GM10248 (cell line): ENCODE measurements around the gene BIRC3.
"Not testable (repeated sequence)": the region's sequence is repeated elsewhere in the genome, so short reads cannot be mapped to it uniquely, and the experiment has no call there.

Source experiments
- CTCF ChIA-PET: fragments of 300-600 bp; sonication (Branson Sonifier 250); formaldehyde crosslinking; extraction: SDS; loops from one replicate; lab custom pipeline; 2021; ENCODE audit warnings: antibody characterized with exemption; lab: Yijun Ruan, JAX
- POLR2A ChIA-PET: fragments of 350-650 bp; sonication (Branson Sonifier 250); formaldehyde crosslinking; extraction: SDS; loops from one replicate; lab custom pipeline; 2020; ENCODE audit warnings: antibody characterized with exemption; lab: Yijun Ruan, JAX
- DNase-seq: peaks from one replicate; pipeline ENCODE4 v3.0.0; 2012; ENCODE audit errors: extremely low spot score
- TF ChIP-seq, protein P1 (sequence below): IDR thresholded peaks from 2 replicates; pipeline ENCODE4 v1.5.1; 2012; ENCODE audit warnings: mild to moderate bottlenecking, low read depth; ENCODE audit errors: extremely low read depth, missing control alignments, control extremely low read depth

BIRC3 gene

DNA sequence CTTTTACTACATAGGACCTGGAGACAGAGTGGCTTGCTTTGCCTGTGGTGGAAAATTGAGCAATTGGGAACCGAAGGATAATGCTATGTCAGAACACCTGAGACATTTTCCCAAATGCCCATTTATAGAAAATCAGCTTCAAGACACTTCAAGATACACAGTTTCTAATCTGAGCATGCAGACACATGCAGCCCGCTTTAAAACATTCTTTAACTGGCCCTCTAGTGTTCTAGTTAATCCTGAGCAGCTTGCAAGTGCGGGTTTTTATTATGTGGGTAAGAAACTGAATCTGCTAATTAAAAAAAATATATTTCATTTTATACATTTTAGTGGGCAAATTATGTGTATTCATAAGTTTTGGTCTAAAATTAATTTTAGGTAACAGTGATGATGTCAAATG is 7.8 kb downstream of the BIRC3 start:
- TF ChIP-seq, protein P1, sequence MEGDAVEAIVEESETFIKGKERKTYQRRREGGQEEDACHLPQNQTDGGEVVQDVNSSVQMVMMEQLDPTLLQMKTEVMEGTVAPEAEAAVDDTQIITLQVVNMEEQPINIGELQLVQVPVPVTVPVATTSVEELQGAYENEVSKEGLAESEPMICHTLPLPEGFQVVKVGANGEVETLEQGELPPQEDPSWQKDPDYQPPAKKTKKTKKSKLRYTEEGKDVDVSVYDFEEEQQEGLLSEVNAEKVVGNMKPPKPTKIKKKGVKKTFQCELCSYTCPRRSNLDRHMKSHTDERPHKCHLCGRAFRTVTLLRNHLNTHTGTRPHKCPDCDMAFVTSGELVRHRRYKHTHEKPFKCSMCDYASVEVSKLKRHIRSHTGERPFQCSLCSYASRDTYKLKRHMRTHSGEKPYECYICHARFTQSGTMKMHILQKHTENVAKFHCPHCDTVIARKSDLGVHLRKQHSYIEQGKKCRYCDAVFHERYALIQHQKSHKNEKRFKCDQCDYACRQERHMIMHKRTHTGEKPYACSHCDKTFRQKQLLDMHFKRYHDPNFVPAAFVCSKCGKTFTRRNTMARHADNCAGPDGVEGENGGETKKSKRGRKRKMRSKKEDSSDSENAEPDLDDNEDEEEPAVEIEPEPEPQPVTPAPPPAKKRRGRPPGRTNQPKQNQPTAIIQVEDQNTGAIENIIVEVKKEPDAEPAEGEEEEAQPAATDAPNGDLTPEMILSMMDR, result no peak
- POLR2A ChIA-PET, result no interaction called here
- CTCF ChIA-PET, result interaction anchor here (0.6 to 1.4 kb wide), 2 partner anchors 18 to 31 kb away, joined by 4 to 5 read pairs; no protein-coding TSS in a partner anchor
- no peak for DNase-seq

DNA sequence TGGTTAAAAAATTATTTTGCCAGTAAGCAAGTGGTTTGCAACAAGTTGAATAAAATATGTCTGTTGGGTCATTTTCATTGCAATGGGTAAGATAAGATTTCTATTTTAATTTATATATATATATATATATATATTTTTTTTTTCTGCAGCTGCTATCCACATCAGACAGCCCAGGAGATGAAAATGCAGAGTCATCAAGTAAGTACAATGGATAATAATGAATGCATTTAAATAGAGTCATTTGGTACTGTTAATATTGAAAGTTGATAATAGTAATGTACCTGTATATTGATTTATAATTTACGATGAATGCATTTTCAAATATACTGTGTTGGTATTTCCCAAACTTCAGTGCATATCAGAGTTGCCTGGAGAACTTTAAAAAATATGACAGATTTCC is 11.5 kb downstream of the BIRC3 start:
- TF ChIP-seq, protein P1, result no peak
- DNase-seq, result no peak
- POLR2A ChIA-PET, result no interaction called here
- CTCF ChIA-PET, result interaction anchor here (1.8 kb wide), 1 partner anchor 62 kb away, joined by 4 read pairs; no protein-coding TSS in a partner anchor

DNA sequence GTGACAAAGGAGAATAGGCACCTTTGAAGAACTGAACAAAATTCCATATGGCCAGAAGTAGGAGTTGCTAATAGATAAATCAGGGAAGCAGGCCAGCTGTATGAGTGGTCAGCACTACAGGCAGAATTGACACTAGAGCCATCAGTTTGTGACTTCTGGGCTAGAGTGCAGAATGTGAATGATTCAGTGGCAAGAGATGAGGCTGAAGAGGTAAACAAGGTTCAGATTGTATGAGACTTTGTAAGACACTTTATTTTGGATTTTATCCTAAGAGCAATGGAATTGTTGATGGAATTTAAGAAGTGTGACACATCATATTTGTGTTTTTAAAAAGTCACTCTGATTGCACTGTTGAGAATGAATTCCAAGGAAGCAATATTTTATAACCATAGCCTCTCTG is 12.9 kb downstream of the BIRC3 start:
- ChIA-PET CTCF (interaction anchor here (1.2 to 1.8 kb wide), 3 partner anchors 11 to 60 kb away, joined by 3 to 4 read pairs (median 3); no protein-coding TSS in a partner anchor), POLR2A (no interaction called here)
- TF ChIP-seq, protein P1, result no peak
- no peak for DNase-seq

DNA sequence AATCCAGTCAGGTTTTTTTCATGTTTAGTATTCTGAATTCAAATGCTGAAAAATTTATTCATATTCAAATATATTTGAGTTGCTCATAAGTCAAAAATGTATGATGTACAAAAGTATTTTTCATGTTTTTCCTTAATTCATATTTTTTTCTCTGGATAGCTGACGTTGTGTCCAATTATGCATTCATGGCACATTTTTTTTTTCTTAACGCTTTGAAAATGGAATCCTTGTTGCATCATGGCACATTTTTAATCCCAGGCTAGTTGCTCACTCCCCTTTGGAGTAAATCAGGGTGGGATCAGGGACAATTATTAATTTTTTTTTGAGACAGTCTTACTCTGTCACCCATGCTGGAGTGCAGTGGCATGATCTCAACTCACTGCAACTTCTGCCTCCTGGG is 14.1 kb downstream of the BIRC3 start:
- no peak for DNase-seq
- POLR2A ChIA-PET, result no interaction called here
- TF ChIP-seq, protein P1, result no peak
- CTCF ChIA-PET, result interaction anchor here (1.8 to 2.7 kb wide), 2 partner anchors 11 to 37 kb away, joined by 6 to 19 read pairs; no protein-coding TSS in a partner anchor

DNA sequence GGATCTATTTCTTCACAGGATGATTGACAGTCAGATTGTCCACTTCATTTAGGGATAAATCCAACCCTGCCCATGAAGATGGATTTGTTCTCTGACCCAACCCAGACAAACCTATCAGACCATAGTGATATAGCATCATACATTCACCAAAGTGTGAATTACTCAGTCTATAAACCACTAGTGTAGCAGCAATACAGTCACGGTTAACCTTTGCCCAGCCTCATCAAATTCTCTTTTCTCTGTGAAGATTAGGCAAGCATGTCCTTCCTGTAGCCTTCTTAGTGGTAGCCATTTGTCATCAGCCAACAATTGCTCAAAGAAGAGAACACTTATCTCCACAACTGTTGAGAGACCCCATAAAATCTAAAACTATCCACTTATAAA is 15.3 kb downstream of the BIRC3 start:
- CTCF ChIA-PET, result interaction anchor here (0.7 to 3.5 kb wide), 6 partner anchors 9 to 281 kb away, joined by 3 to 19 read pairs (median 5); no protein-coding TSS in a partner anchor
- POLR2A ChIA-PET, result interaction anchor here (0.6 kb wide), 1 partner anchor 79 kb away, joined by 3 read pairs; no protein-coding TSS in a partner anchor

DNA sequence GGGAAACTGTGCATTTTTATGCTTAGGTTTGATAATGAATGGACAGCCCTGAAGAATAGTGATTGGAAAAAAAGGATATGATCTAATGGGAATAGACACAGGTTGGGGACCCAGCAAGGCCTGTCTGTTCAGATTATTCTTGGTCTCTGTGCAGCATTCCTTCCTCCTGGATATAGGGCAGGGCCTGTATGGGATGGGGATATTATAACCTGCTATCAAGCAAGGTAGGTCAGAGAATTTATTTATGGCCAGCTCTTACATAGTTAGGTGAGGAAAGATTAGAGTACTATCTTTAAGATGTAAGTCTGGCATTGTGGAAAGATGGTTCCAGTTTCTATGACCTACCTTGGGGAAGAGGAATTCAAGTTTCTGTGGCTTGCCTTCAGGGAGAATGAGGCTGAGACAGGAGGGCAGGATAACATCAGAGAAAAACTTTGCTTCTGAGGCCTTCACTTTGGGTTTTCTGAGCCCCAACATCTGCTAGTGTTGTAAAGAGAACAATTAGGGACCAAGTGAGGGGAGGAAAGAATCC is 21.3 kb downstream of the BIRC3 start:
- ChIA-PET POLR2A (no interaction called here), CTCF (interaction anchor here (1.5 to 8.9 kb wide), 4 partner anchors 157 to 327 kb away, joined by 4 to 213 read pairs (median 42); no protein-coding TSS in a partner anchor)
- TF ChIP-seq, protein P1, result no peak
- no peak for DNase-seq

More for the DNA sequence above, 15.3 kb downstream of the BIRC3 start:
- TF ChIP-seq, protein P1, result no peak
- no peak for DNase-seq

DNA sequence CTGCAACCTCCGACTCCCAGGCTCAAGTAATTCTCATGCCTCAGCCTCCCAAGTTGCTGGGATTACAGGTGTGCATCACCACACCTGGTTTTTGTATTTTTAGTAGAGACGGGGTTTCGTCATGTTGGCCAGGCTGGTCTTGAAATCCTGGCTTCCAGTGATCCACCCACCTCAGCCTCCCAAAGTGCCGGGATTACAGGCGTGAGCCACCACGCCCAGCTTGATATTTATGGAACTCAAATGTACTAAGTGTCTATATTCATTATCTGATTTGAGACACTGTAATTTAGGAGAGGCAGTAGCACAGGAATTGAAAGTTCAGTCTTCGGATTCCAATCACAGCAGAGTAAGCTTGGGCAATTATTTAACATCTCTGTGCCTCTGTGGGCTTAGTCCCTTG is 24.0 kb downstream of the BIRC3 start:
- POLR2A ChIA-PET, result interaction anchor here (0.6 kb wide), 1 partner anchor 269 kb away, joined by 4 read pairs; no protein-coding TSS in a partner anchor
- DNase-seq, result not testable (repeated sequence)
- CTCF ChIA-PET, result interaction anchor here (0.7 to 8.9 kb wide), 63 partner anchors 9 to 480 kb away, joined by 3 to 213 read pairs (median 5); partner anchors contain the start of genes BIRC3, MMP7 and TMEM123
